GM12878 (cell line): ENCODE data around the gene FCGBP. TPM values are rescaled to one million over a fixed set of nuclear protein-coding genes. Genes with fewer than 3 reads are reported as not detected.
A peak's percentile ranks its signal among the peaks of the same experiment; 100 is the strongest.

ENCODE experiments used
- ATAC-seq: fragments of 200-7000 bp; cut with Tn5 transposase; 3 replicates; pipeline ENCODE4 v1.9.1; 2020; ENCODE audit warnings: mild to moderate bottlenecking, moderate library complexity
- BruUV-seq: library from RNA; stranded (reverse); fragments of 400-500 nt; replicated peaks from 2 replicates; lab custom pipeline; 2021; lab: Mats Ljungman, UMichigan
- CTCF ChIA-PET: fragments of 300-600 bp; sonication (Branson Sonifier 250); formaldehyde crosslinking; extraction: SDS; loops from one replicate; lab custom pipeline; 2021; ENCODE audit warnings: inconsistent platforms; lab: Yijun Ruan, JAX
- POLR2A ChIA-PET: fragments of 350-600 bp; formaldehyde crosslinking; extraction: SDS; loops from one replicate; lab custom pipeline; 2021; ENCODE audit warnings: inconsistent platforms; lab: Charles Lee
- RAD21 ChIA-PET: fragments of 300-600 bp; sonication (Branson Sonifier 250); formaldehyde crosslinking; loops from one replicate; lab custom pipeline; 2023; ENCODE audit warnings: antibody characterized with exemption; ENCODE audit not compliant: unreplicated experiment; lab: Charles Lee
- SMC1A ChIA-PET: fragments of 300-600 bp; sonication (Branson Sonifier 250); formaldehyde crosslinking; loops from one replicate; lab custom pipeline; 2023; ENCODE audit not compliant: unreplicated experiment, uncharacterized antibody; lab: Charles Lee
- DNase-seq: peaks from one replicate; pipeline ENCODE4 v3.0.0-alpha.2; 2011; ENCODE audit warnings: low read depth, low spot score
- FAIRE-seq: peaks from 3 replicates; lab custom pipeline; 2011; peaks lifted over from hg19 to GRCh38; lab: Jason Lieb, UNC
- H2AFZ ChIP-seq: 2 replicates; pipeline ENCODE4 v1.6.0; 2011; ENCODE audit warnings: low read depth, low read length, control low read depth; ENCODE audit not compliant: control insufficient read depth
- H3K27ac ChIP-seq: 2 replicates; pipeline ENCODE4 v1.5.1; 2011; ENCODE audit warnings: control low read depth; ENCODE audit not compliant: control insufficient read depth, insufficient read depth
- H3K27me3 ChIP-seq, 2 experiments: replicated peaks in 1 of 2; 2 replicates each; pipeline versions ENCODE4 v1.6.0 to v1.6.1; 2011; ENCODE audit warnings: low read length in 1 of 2; ENCODE audit not compliant: control insufficient read depth in 2 of 2, insufficient read depth in 2 of 2
- H3K36me3 ChIP-seq, 2 experiments: 2 replicates each; pipeline ENCODE4 v1.5.1; 2011; ENCODE audit warnings: low read length in 1 of 2; ENCODE audit not compliant: control insufficient read depth in 2 of 2, insufficient read depth in 2 of 2
- H3K4me1 ChIP-seq: 2 replicates; pipeline ENCODE4 v1.6.1; 2011; ENCODE audit warnings: mild to moderate bottlenecking, low read length, moderate library complexity, mixed read lengths; ENCODE audit not compliant: control insufficient read depth, insufficient read depth
- H3K4me2 ChIP-seq: 2 replicates; pipeline ENCODE4 v1.6.0; 2011; ENCODE audit warnings: control low read depth; ENCODE audit not compliant: control insufficient read depth, insufficient read depth
- H3K4me3 ChIP-seq: fragments of 200-600 bp; sonication (generic); 2 replicates; pipeline ENCODE4 v1.5.1; 2016
- H3K79me2 ChIP-seq: 2 replicates; pipeline ENCODE4 v1.6.0; 2011; ENCODE audit warnings: low read length; ENCODE audit not compliant: control insufficient read depth, insufficient read depth
- H3K9ac ChIP-seq: 2 replicates; pipeline ENCODE4 v1.8.0; 2011; ENCODE audit warnings: low read length, control low read depth, mixed read lengths; ENCODE audit not compliant: control insufficient read depth, insufficient read depth
- H3K9me3 ChIP-seq: replicated peaks from 3 replicates; pipeline ENCODE4 v1.5.1; 2011; ENCODE audit warnings: mild to moderate bottlenecking, low read length; ENCODE audit not compliant: control insufficient read depth, insufficient read depth
- H4K20me1 ChIP-seq: 2 replicates; pipeline ENCODE4 v1.6.0; 2011; ENCODE audit not compliant: control insufficient read depth, insufficient read depth
- BACH1 ChIP-seq: fragments of 450-650 bp; IDR thresholded peaks from 2 replicates; pipeline ENCODE4 v1.6.1; 2017; ENCODE audit warnings: mild to moderate bottlenecking, borderline replicate concordance
- NFYB ChIP-seq: IDR thresholded peaks from 2 replicates; pipeline ENCODE4 v1.6.1; 2011; ENCODE audit warnings: low read depth, mild to moderate bottlenecking, low read length, improper control_type of control experiment, moderate library complexity; ENCODE audit not compliant: insufficient read depth
- PAX5 ChIP-seq: IDR thresholded peaks from 2 replicates; pipeline ENCODE4 v1.6.1; 2011; ENCODE audit warnings: low read depth, low read length, borderline replicate concordance
- POLR2AphosphoS5 ChIP-seq: IDR thresholded peaks from 2 replicates; pipeline ENCODE4 v1.6.1; 2011; ENCODE audit warnings: mild to moderate bottlenecking, low read length, inconsistent platforms
- RBBP5 ChIP-seq: fragments of 200-600 bp; sonication (generic); conservative IDR thresholded peaks from 2 replicates; pipeline ENCODE4 v1.6.1; 2016
- SMC3 ChIP-seq: IDR thresholded peaks from 2 replicates; pipeline ENCODE4 v1.6.1; 2011; ENCODE audit warnings: low read length, improper control_type of control experiment, borderline replicate concordance
- YBX1 ChIP-seq: fragments of 450-650 bp; IDR thresholded peaks from 2 replicates; pipeline ENCODE4 v1.6.1; 2016; ENCODE audit warnings: antibody characterized with exemption
- ZBTB40 ChIP-seq: fragments of 450-650 bp; IDR thresholded peaks from 2 replicates; pipeline ENCODE4 v1.6.1; 2016; ENCODE audit warnings: mild to moderate bottlenecking, moderate library complexity, borderline replicate concordance
- ZNF622 ChIP-seq: fragments of 450-650 bp; IDR thresholded peaks from 2 replicates; pipeline ENCODE4 v1.6.1; 2017; ENCODE audit warnings: mild to moderate bottlenecking, inconsistent platforms
- WGBS: methylation state at CpG from one replicate; pipeline ENCODE4 v1.1.6; 2016; ENCODE audit warnings: low lambda C conversion rate; ENCODE audit not compliant: insufficient replicate concordance, insufficient coverage; ENCODE audit errors: missing lambda C conversion rate; 5-methylcytosine and 5-hydroxymethylcytosine counted together
- in situ Hi-C: fragments of 300-500 bp; cut with MboI; formaldehyde crosslinking; loops from 9 replicates; pipeline ENCODE4 v1.14.3; 2018; ENCODE audit warnings: mixed read lengths
- intact Hi-C: fragments of 100-400 bp; cut with micrococcal nuclease; formaldehyde crosslinking; loops from one replicate; pipeline ENCODE4 v1.14.2; 2022; ENCODE audit not compliant: unreplicated experiment
- polyA plus RNA-seq, 11 experiments: library from polyadenylated mRNA; depleted of rRNA in 4 of 11; unstranded in 6 of 11; stranded (reverse) in 5 of 11; fragments of >200 nt; fragmentation: Nextera tagmentation in 4 of 11; fragmentation: Illumina TruSeq in 1 of 11; extraction: Ambion mirVana in 4 of 11; extraction: Trizol in 1 of 11; gene quantifications; 1 replicate in 1 of 11; 2 replicates in 10 of 11; pipeline versions ENCODE4 v1.2.1 to v1.2.3, GENCODE V29; 2011 to 2016; ENCODE audit warnings: inconsistent platforms in 2 of 11, missing spikeins in 2 of 11, low read depth in 1 of 11
- total RNA-seq, 4 experiments: library from RNA; depleted of rRNA in 3 of 4; stranded (reverse); fragments of >200 nt in 3 of 4; fragmentation: Illumina TruSeq in 1 of 4; extraction: Trizol in 1 of 4; gene quantifications; 2 replicates each; pipeline versions ENCODE4 v1.2.1 to v1.2.3, GENCODE V29; 2013 to 2021

FCGBP gene
- total and polyA plus RNA-seq, 10 of the 15 experiments (the other 5 are each of a cell fraction or from before 2014, with no cell fraction given): 0.02 to 3.2 (median 0.37) TPM; not detected in 2

GRCh38 chr19:39983695-39984300 lies 49.4 kb upstream of the FCGBP start:
- in situ Hi-C loops (no loop called here), intact Hi-C loops (no loop called here)
- no peaks in the 10 kb centered on the region for H3K27me3 ChIP-seq
- DNase-seq (no peak), ATAC-seq (no peak), FAIRE-seq (no peak)
- peaks cover 11 to 33% of the 10 kb centered on the region in 2 experiments for H3K36me3 ChIP-seq
- WGBS: 97% methylated on average over 5 of the region's 5 CpGs
- H4K20me1 ChIP-seq: no peaks in the 10 kb centered on the region
- H3K27ac ChIP-seq: no peak overlapping the region
- ChIA-PET RAD21 (no interaction called here), SMC1A (no interaction called here), POLR2A (no interaction called here), CTCF (interaction anchor here (0.6 to 1.5 kb wide), 2 partner anchors 13 to 979 kb away, joined by 3 read pairs; partner anchors contain the start of gene PSMC4)
- no peak overlapping the region for H2AFZ ChIP-seq
- BruUV-seq: no TSS peak
- H3K9ac ChIP-seq: no peak overlapping the region
- H3K9me3 ChIP-seq: peaks cover 10% of the 10 kb centered on the region
- H3K4me1 ChIP-seq: no peaks in the 10 kb centered on the region
- TF ChIP-seq PAX5: no peak
- TF ChIP-seq RBBP5: no peak
- TF ChIP-seq YBX1: no peak
- TF ChIP-seq ZBTB40: no peak
- TF ChIP-seq POLR2AphosphoS5: no peak
- no peak for TF ChIP-seq SMC3
- TF ChIP-seq BACH1: no peak
- TF ChIP-seq ZNF622: no peak
- TF ChIP-seq NFYB: peak; percentile 67; the same call in 1 of the 2 replicates
- H3K4me3 ChIP-seq: no peak overlapping the region
- H3K4me2 ChIP-seq: no peak overlapping the region
- no peaks in the 10 kb centered on the region for H3K79me2 ChIP-seq
